Stimulated activated CD4-positive, alpha-beta T cell treated with anti-CD3 and anti-CD28 coated beads, Interleukin-15, amount 100 ng/mL, for 48 hours (primary cell): ENCODE data around the gene KCND1.
A peak's percentile ranks its signal among the peaks of the same experiment; 100 is the strongest.

Experiments used
- DNase-seq, 2 donors: peaks; one replicate each; pipeline ENCODE4 v3.0.0-alpha.2; 2020; ENCODE audit warnings: low read depth in 2 of 2

The KCND1 gene

GRCh38 chrX:48938721-48939425 lies 32.8 kb downstream of the KCND1 start:
- peak; percentile 71 to 78 for DNase-seq

- peak; percentile 88 to 91 for DNase-seq
Measured at GRCh38 chrX:48937054-48937907, 34.4 kb downstream of the KCND1 start.

- DNase-seq: no peak
Measured at GRCh38 chrX:48936429-48937053, 35.1 kb downstream of the KCND1 start.

GRCh38 chrX:48935301-48935670 lies 36.4 kb downstream of the KCND1 start:
- no peak for DNase-seq

GRCh38 chrX:48934581-48935300 lies 36.9 kb downstream of the KCND1 start:
- DNase-seq: no peak

GRCh38 chrX:48933757-48934156 lies 37.9 kb downstream of the KCND1 start:
- DNase-seq: no peak

- no peak for DNase-seq
Measured at GRCh38 chrX:48927736-48928382, 43.8 kb downstream of the KCND1 start.

GRCh38 chrX:48927123-48927522 lies 44.5 kb downstream of the KCND1 start:
- no peak for DNase-seq

- DNase-seq: no peak
Measured at GRCh38 chrX:48924270-48924669, 47.4 kb downstream of the KCND1 start.

GRCh38 chrX:48923771-48924170 lies 47.9 kb downstream of the KCND1 start:
- DNase-seq: no peak

- no peak for DNase-seq
Measured at GRCh38 chrX:48920718-48921104, 50.9 kb downstream of the KCND1 start.

- no peak for DNase-seq
Measured at GRCh38 chrX:48919947-48920717, 51.5 kb downstream of the KCND1 start.

GRCh38 chrX:48919360-48919841 lies 52.2 kb downstream of the KCND1 start:
- no peak for DNase-seq

GRCh38 chrX:48918643-48919340 lies 52.9 kb downstream of the KCND1 start, which contains the start of gene PIM2:
TSS of gene PIM2 (minus strand) at chrX:48919024. CDS start at chrX:48918834, 190 bp downstream.
- peak; percentile 86 to 88 for DNase-seq

- DNase-seq: no peak
Measured at GRCh38 chrX:48918301-48918642, 53.4 kb downstream of the KCND1 start.

- peak; percentile 76 to 82 for DNase-seq
Measured at GRCh38 chrX:48917139-48918001, 54.3 kb downstream of the KCND1 start.

GRCh38 chrX:48914593-48915493 lies 56.8 kb downstream of the KCND1 start:
- no peak for DNase-seq
